AG04450 (cell line): ENCODE measurements around the gene KRT86. TPM values are rescaled to one million over a fixed set of nuclear protein-coding genes. Genes with fewer than 3 reads are reported as not detected.
"Not testable (repeated sequence)": the region's sequence is repeated elsewhere in the genome, so short reads cannot be mapped to it uniquely, and the experiment has no call there.

ENCODE experiments used
- CTCF ChIA-PET: fragments of 300-600, 350-600 bp; formaldehyde crosslinking; extraction: SDS; loops from one replicate; lab custom pipeline; 2022; ENCODE audit warnings: antibody characterized with exemption, inconsistent platforms; lab: Charles Lee
- POLR2A ChIA-PET: fragments of 350-600 bp; formaldehyde crosslinking; extraction: SDS; loops from one replicate; lab custom pipeline; 2021; ENCODE audit warnings: antibody characterized with exemption, inconsistent platforms; lab: Yijun Ruan, JAX
- DNase-seq: peaks from one replicate; pipeline ENCODE4 v3.0.0-alpha.2; 2011; ENCODE audit warnings: low read depth, low spot score
- H3K27ac ChIP-seq: one replicate; pipeline ENCODE4 v1.5.1; 2012; ENCODE audit warnings: low read depth, low read length, control low read depth
- H3K27me3 ChIP-seq: one replicate; pipeline ENCODE4 v1.6.0; 2012; ENCODE audit warnings: low read length; ENCODE audit not compliant: control insufficient read depth, insufficient read depth
- H3K4me3 ChIP-seq: 2 replicates; pipeline ENCODE4 v1.5.1; 2011; ENCODE audit warnings: mild to moderate bottlenecking, low read depth, low read length, control low read depth
- H3K9me3 ChIP-seq: 2 replicates; pipeline ENCODE4 v1.5.1; 2012; ENCODE audit warnings: low read length; ENCODE audit not compliant: control insufficient read depth, insufficient read depth
- CTCF ChIP-seq: IDR thresholded peaks from 2 replicates; pipeline ENCODE4 v1.5.1; 2011; ENCODE audit warnings: low read depth, low read length, control low read depth, inconsistent platforms
- polyA plus RNA-seq: library from polyadenylated mRNA; depleted of rRNA; stranded (reverse); fragments of >200 nt; gene quantifications from 2 replicates; pipeline ENCODE4 v1.2.3, GENCODE V29; 2011

The KRT86 gene
- polyA plus RNA-seq, 1 experiment = 0.04 TPM

DNA sequence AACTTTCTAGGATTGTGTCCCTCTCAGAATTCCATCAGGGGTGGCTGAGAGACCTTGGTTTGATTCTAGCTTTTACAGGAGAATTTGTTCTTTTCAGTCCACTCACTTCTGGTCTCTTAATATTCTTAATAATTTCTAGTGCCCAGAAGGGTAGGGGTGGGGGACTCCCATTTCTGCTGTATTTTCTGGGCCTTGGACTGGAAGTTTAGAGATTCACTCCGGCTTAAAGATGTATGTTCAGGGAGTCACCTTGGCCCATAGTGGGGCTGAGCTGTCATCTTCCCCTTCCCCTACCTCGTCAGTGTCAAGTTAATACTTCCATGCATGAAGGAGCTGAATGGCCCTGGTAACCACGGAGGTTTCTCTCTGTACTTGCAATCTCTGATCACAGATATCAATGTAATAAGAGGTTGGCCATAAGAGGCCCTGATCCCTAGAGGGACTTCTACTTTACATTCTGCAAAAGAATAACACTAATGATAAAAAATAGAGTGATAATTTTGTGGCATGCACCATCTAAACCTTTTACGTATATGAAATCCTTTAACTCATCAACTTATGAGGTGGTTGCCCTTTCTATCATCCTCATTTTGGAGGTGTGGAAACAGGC lies 10.2 kb downstream of the KRT86 start:
- TF ChIP-seq CTCF = no peak
- no peak for DNase-seq
- ChIA-PET CTCF (no interaction called here), POLR2A (no interaction called here)
- Histone ChIP-seq H3K27me3 (no peaks in the 10 kb centered on the region), H3K9me3 (no peaks in the 10 kb centered on the region; the same call in 1 of the 2 replicates), H3K27ac (no peak overlapping the region), H3K4me3 (no peak overlapping the region)

- H3K4me3 ChIP-seq = no peak overlapping the region
- DNase-seq = no peak
- CTCF ChIA-PET = interaction anchor here (0.6 kb wide), 1 partner anchor 31 kb away, joined by 4 read pairs; no protein-coding TSS in a partner anchor
- TF ChIP-seq CTCF = no peak
- no peak overlapping the region for H3K27ac ChIP-seq
- H3K27me3 ChIP-seq = no peaks in the 10 kb centered on the region
- H3K9me3 ChIP-seq = no peaks in the 10 kb centered on the region; the same call in 1 of the 2 replicates
- POLR2A ChIA-PET = no interaction called here
These were observed 10.8 kb downstream of the KRT86 start for GRCh38 chr12:52285172-52285745.

DNA sequence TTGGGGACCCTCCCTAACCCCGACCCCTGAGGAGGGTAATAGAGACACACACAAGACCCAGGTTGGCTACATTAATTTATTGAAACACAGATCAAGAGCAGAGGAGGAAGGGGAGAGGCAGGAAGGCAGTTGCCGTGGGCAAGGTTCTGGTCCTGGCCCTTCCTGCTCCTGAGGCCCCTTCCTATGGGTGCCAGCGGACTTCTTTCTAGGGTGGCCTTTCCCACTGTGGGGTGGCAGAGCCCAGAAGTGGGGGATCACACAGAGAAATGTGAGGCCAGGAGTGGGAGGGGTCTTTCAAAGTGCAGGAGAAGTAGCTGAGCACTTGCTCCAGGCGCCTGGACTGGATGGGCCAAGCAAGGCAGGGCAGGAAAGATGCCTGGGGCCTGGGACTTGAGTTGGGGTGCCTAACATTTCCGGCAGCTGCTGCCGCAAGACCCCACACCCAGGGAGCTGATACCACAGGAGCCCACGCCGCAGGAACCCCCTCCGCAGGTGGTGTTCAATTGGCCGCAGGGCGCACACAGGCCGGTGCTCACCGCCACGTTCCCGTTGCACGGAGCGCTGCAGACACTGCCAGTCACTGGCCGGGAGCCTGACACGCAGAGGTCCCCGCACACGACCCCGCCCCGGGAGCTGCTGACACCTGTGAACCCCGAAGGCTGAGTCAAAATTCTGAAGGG lies 11.5 kb downstream of the KRT86 start:
- no peaks in the 10 kb centered on the region for H3K27me3 ChIP-seq
- POLR2A ChIA-PET = no interaction called here
- no peak for DNase-seq
- H3K9me3 ChIP-seq = no peaks in the 10 kb centered on the region; the same call in 1 of the 2 replicates
- H3K4me3 ChIP-seq = no peak overlapping the region
- no peak for TF ChIP-seq CTCF
- CTCF ChIA-PET = interaction anchor here (1.4 to 1.6 kb wide), 3 partner anchors 8 to 129 kb away, joined by 4 to 5 read pairs (median 4); no protein-coding TSS in a partner anchor
- no peak overlapping the region for H3K27ac ChIP-seq

- H3K27ac ChIP-seq, DNase-seq, H3K9me3 ChIP-seq, H3K4me3 ChIP-seq, H3K27me3 ChIP-seq, POLR2A ChIA-PET: not testable (repeated sequence)
- CTCF ChIA-PET = interaction anchor here (1.4 to 1.6 kb wide), 3 partner anchors 9 to 130 kb away, joined by 4 to 5 read pairs (median 4); no protein-coding TSS in a partner anchor
These were observed 12.7 kb downstream of the KRT86 start for GRCh38 chr12:52286857-52287785.

GRCh38 chr12:52287816-52288805 lies 13.7 kb downstream of the KRT86 start:
- H3K27ac ChIP-seq, POLR2A ChIA-PET, DNase-seq, H3K4me3 ChIP-seq, H3K9me3 ChIP-seq: not testable (repeated sequence)
- H3K27me3 ChIP-seq = peaks cover 12% of the 10 kb centered on the region
- CTCF ChIA-PET = interaction anchor here (0.6 to 1.4 kb wide), 2 partner anchors 9 to 131 kb away, joined by 3 to 5 read pairs; no protein-coding TSS in a partner anchor

DNA sequence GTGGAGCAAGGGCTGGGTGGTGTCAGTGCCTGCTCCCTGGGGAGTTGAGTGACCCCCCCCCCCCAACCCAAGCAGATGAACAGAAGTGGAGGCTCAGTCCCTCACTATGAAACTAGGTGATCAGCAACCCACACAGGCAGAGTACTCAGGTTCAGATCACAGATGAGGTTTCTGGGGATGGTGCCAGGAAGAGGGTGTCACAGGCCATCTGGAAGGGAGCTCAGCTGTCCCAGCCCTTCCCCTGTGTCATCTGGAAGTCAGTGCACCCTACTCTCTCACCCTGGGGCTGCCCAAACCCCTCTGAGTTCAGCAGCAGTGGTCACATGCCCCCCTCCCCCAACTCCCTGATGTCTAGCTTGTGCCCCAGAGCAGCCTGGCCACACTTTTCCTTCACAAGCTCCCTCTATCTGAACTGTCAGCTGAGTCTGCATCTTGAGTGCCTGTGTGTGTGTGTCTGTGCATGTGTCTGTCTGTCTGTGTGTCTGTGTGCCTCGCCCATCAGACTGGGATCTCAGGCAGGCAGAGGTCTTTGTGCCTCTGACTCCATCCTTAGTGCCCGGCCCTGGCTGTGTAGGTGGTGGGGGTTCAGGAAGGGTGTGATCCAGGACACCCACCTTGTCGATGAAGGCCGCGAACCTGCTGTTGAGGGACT lies 16.2 kb downstream of the KRT86 start:
- POLR2A ChIA-PET, CTCF ChIA-PET, H3K27ac ChIP-seq, H3K4me3 ChIP-seq, DNase-seq, H3K9me3 ChIP-seq: not testable (repeated sequence)
- peaks cover 25% of the 10 kb centered on the region for H3K27me3 ChIP-seq
